ENCODE data around the gene LRRC34.

Gene LRRC34

DNA sequence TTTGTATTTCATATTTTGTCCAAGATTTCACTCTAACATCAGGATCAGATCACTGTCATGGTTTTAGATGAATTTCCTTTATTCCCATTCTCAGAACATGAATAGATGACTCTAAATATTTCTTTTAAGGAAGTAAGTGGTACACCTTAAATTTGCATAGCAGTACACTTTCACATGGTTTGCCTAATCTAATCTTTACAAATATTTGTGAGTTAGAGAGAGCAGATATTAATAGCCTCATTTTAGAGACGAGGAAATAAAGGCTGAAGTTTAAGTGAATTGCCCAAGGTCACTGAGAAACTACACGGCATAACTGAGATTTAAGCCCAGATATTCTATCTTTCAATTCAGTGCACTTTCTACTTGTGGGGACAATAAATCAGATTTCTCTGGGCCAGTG lies 62.0 kb downstream of the LRRC34 start:
- H3K4me3 ChIP-seq (ENCODE audit: control insufficient read depth, low read depth, low read length), result no peak overlapping the region
- TF ChIP-seq, protein P1, sequence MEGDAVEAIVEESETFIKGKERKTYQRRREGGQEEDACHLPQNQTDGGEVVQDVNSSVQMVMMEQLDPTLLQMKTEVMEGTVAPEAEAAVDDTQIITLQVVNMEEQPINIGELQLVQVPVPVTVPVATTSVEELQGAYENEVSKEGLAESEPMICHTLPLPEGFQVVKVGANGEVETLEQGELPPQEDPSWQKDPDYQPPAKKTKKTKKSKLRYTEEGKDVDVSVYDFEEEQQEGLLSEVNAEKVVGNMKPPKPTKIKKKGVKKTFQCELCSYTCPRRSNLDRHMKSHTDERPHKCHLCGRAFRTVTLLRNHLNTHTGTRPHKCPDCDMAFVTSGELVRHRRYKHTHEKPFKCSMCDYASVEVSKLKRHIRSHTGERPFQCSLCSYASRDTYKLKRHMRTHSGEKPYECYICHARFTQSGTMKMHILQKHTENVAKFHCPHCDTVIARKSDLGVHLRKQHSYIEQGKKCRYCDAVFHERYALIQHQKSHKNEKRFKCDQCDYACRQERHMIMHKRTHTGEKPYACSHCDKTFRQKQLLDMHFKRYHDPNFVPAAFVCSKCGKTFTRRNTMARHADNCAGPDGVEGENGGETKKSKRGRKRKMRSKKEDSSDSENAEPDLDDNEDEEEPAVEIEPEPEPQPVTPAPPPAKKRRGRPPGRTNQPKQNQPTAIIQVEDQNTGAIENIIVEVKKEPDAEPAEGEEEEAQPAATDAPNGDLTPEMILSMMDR (IDR thresholded peaks at IDR 0.05; ENCODE audit: control insufficient read depth, insufficient read depth, low read depth, low read length, missing control alignments), result no peak

DNA sequence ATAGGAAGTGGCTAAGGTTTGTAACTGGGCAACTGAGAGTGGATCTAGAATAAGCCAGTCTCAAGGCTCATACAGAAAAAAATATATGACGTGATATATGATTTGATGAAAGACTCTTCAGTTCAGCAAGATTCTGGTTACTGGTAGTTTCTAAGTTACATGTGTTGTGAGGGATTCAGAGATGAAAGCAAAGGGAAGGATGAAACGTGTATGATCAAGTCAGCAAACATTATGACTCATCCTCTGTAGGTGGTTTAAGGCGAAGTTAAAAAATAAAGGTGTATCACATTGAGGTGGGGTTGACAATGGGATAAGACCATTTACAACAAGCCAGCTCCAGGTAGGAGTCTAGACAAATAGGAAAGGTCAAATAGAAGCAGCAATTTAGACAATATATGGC lies 64.0 kb downstream of the LRRC34 start:
- no peak for DNase-seq (ENCODE audit: low read depth)
- H3K4me3 ChIP-seq (ENCODE audit: control insufficient read depth, low read depth, low read length), result no peak overlapping the region
- TF ChIP-seq, protein P1 (IDR thresholded peaks at IDR 0.05; ENCODE audit: control insufficient read depth, insufficient read depth, low read depth, low read length, missing control alignments), result no peak

More for the DNA sequence above, 62.0 kb downstream of the LRRC34 start:
- no peak for DNase-seq (ENCODE audit: low read depth)

- H3K4me3 ChIP-seq (ENCODE audit: control insufficient read depth, low read depth, low read length), result no peak overlapping the region
- TF ChIP-seq, protein P1 (IDR thresholded peaks at IDR 0.05; ENCODE audit: control insufficient read depth, insufficient read depth, low read depth, low read length, missing control alignments), result no peak
- no peak for DNase-seq (ENCODE audit: low read depth)
Observed at GRCh38 chr3:169746924-169747323, 65.8 kb downstream of the LRRC34 start.

DNA sequence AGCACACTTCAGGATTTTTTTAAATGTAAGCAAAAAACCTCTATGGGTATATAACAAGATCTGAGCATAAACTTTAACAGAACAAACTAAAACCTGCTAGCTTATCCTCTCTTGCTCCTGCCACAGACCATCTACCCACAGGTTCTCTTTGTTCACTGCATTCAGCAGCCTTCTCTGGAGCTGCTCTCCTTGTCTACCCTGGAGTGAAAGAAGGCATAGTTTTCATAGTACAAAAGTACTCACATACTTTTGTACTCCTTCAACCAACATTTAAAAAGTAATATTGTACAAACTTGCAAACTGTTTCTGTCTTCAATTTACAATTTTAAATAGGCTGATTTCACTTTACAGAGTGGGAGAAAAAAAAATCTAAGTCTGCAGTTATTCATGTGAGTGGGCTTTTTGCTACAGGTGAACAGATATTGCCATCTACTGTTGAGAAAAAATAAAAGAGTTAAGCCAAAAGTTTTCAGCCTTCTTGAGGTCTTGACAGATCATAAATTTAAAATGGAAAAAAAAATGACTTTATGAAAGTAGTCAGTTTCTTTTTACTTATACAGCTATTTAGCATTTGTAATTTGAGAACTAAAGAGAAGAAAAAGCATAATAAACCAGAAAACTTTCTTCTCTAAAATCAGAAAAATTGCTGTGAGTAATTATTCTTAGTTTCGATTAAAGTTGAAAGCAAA lies 68.2 kb downstream of the LRRC34 start:
- H3K4me3 ChIP-seq (ENCODE audit: control insufficient read depth, low read depth, low read length), result no peak overlapping the region
- TF ChIP-seq, protein P1 (IDR thresholded peaks at IDR 0.05; ENCODE audit: control insufficient read depth, insufficient read depth, low read depth, low read length, missing control alignments), result peak; percentile 37
- no peak for DNase-seq (ENCODE audit: low read depth)
